ENCODE measurements around the gene ZNF385A.
A peak's percentile ranks its signal among the peaks of the same experiment; 100 is the strongest.

The ZNF385A gene

DNA sequence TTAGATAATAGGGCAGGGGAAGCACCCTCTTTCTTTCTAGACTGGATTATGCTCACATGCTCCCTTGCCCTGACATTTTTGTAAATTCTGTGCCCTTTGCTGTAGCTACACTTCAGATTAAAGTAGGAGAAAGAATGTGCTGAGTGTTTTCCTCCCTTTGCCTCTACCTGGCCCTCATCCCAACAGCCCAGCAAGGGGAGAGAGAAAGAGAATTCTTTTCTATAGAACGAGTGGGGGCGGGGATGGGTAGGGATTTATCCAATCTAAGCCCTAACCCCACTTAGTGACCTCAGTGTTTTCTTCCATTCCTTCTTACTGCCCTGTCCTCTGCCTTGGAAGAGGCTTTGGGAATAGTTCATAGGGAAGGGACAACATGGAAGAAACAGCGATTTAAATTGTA, 33.8 kb downstream of the ZNF385A start:
- Histone ChIP-seq H3K4me3 (ENCODE audit: low read depth in 1 of 5, low read length in 5 of 5) (no peak overlapping the region), H3K9ac (ENCODE audit: low read length in 5 of 5) (no peak overlapping the region), H3K4me1 (ENCODE audit: control insufficient read depth in 5 of 5, insufficient read depth in 5 of 5, low read length in 5 of 5) (peaks cover 14 to 52% (median 41%) of the 10 kb centered on the region in 5 donors), H3K27me3 (ENCODE audit: control insufficient read depth in 5 of 5, insufficient read depth in 4 of 5, low read length in 5 of 5) (no peaks in the 10 kb centered on the region), H3K9me3 (ENCODE audit: control insufficient read depth in 5 of 5, low read length in 5 of 5) (no peaks in the 10 kb centered on the region), H3K27ac (ENCODE audit: low read depth, low read length) (peak overlapping the region; percentile 64), H3K36me3 (ENCODE audit: control insufficient read depth in 5 of 5, insufficient read depth in 5 of 5, low read length in 5 of 5) (peaks cover 18 to 54% (median 53%) of the 10 kb centered on the region in 5 donors)

GRCh38 chr12:54349679-54350078, 34.9 kb downstream of the ZNF385A start:
- H3K27me3 ChIP-seq (ENCODE audit: control insufficient read depth in 5 of 5, insufficient read depth in 4 of 5, low read length in 5 of 5) = no peaks in the 10 kb centered on the region
- peaks cover 23 to 65% (median 61%) of the 10 kb centered on the region in 5 donors for H3K36me3 ChIP-seq (ENCODE audit: control insufficient read depth in 5 of 5, insufficient read depth in 5 of 5, low read length in 5 of 5)
- H3K9me3 ChIP-seq (ENCODE audit: control insufficient read depth in 5 of 5, low read length in 5 of 5) = no peaks in the 10 kb centered on the region
- H3K4me1 ChIP-seq (ENCODE audit: control insufficient read depth in 5 of 5, insufficient read depth in 5 of 5, low read length in 5 of 5) = peaks cover 14 to 52% (median 42%) of the 10 kb centered on the region in 5 donors
- H3K9ac ChIP-seq (ENCODE audit: low read length in 5 of 5) = peak overlapping the region in 1 of 5 donors; percentile 38
- no peak overlapping the region for H3K4me3 ChIP-seq (ENCODE audit: low read depth in 1 of 5, low read length in 5 of 5)
- no peak overlapping the region for H3K27ac ChIP-seq (ENCODE audit: low read depth, low read length)

DNA sequence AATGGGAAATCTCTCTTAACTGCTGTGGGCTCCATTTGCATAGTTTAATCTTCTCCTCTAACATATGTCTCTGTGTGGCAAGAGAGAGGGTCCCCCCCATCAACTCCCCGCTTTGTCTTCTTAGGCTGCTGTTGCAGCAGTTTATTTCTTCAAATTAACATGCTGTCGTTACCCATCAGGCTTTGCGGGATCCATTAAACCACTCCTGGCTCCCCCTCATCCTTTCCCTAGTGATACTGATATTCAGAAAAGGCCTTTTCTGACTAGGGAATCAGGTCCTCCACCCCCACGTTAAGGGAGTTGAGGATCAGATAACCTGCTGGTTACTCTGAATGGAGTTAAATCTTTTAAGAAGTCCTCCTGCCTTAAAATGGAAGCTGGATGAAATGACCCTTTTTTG, 35.5 kb downstream of the ZNF385A start:
- Histone ChIP-seq H3K9me3 (ENCODE audit: control insufficient read depth in 5 of 5, low read length in 5 of 5) (no peaks in the 10 kb centered on the region), H3K36me3 (ENCODE audit: control insufficient read depth in 5 of 5, insufficient read depth in 5 of 5, low read length in 5 of 5) (peaks cover 23 to 67% (median 62%) of the 10 kb centered on the region in 5 donors), H3K27ac (ENCODE audit: low read depth, low read length) (no peak overlapping the region), H3K4me1 (ENCODE audit: control insufficient read depth in 5 of 5, insufficient read depth in 5 of 5, low read length in 5 of 5) (peaks cover 14 to 50% (median 42%) of the 10 kb centered on the region in 5 donors), H3K27me3 (ENCODE audit: control insufficient read depth in 5 of 5, insufficient read depth in 4 of 5, low read length in 5 of 5) (no peaks in the 10 kb centered on the region), H3K4me3 (ENCODE audit: low read depth in 1 of 5, low read length in 5 of 5) (no peak overlapping the region), H3K9ac (ENCODE audit: low read length in 5 of 5) (no peak overlapping the region)

- H3K27ac ChIP-seq (ENCODE audit: low read depth, low read length) = no peak overlapping the region
These were observed 42.9 kb downstream of the ZNF385A start for GRCh38 chr12:54341378-54342300.

DNA sequence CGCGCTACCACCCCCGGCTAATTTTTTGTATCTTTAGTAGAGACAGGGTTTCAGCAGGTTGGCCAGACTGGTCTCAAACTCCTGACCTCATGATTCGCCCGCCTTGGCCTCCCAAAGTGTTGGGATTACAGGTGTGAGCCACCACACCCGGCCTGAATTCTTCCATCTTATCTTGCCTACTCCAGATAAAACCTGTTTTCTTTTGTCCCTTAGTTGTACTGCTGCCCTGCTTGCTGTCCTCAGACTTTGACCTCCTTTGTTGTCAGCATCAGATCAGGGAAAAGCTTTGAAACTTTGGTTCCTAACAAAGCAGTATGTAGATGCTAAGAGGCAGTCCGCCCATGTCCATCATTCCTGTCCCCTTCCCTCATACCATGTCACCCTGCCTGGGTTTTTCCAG, 43.7 kb downstream of the ZNF385A start:
- Histone ChIP-seq H3K4me3 (ENCODE audit: low read depth in 1 of 5, low read length in 5 of 5) (no peak overlapping the region), H3K9me3 (ENCODE audit: control insufficient read depth in 5 of 5, low read length in 5 of 5) (no peaks in the 10 kb centered on the region), H3K27me3 (ENCODE audit: control insufficient read depth in 5 of 5, insufficient read depth in 4 of 5, low read length in 5 of 5) (no peaks in the 10 kb centered on the region), H3K9ac (ENCODE audit: low read length in 5 of 5) (no peak overlapping the region), H3K36me3 (ENCODE audit: control insufficient read depth in 5 of 5, insufficient read depth in 5 of 5, low read length in 5 of 5) (peaks cover 30 to 52% (median 40%) of the 10 kb centered on the region in 5 donors), H3K4me1 (ENCODE audit: control insufficient read depth in 5 of 5, insufficient read depth in 5 of 5, low read length in 5 of 5) (peaks cover 5 to 34% (median 22%) of the 10 kb centered on the region in 5 donors), H3K27ac (ENCODE audit: low read depth, low read length) (no peak overlapping the region)

More at GRCh38 chr12:54341378-54342300, 42.9 kb downstream of the ZNF385A start:
- Histone ChIP-seq H3K9me3 (ENCODE audit: control insufficient read depth in 5 of 5, low read length in 5 of 5) (no peaks in the 10 kb centered on the region), H3K4me3 (ENCODE audit: low read depth in 1 of 5, low read length in 5 of 5) (no peak overlapping the region), H3K9ac (ENCODE audit: low read length in 5 of 5) (no peak overlapping the region), H3K27me3 (ENCODE audit: control insufficient read depth in 5 of 5, insufficient read depth in 4 of 5, low read length in 5 of 5) (no peaks in the 10 kb centered on the region), H3K36me3 (ENCODE audit: control insufficient read depth in 5 of 5, insufficient read depth in 5 of 5, low read length in 5 of 5) (peaks cover 30 to 57% (median 46%) of the 10 kb centered on the region in 5 donors), H3K4me1 (ENCODE audit: control insufficient read depth in 5 of 5, insufficient read depth in 5 of 5, low read length in 5 of 5) (peaks cover 5 to 34% (median 22%) of the 10 kb centered on the region in 5 donors)

DNA sequence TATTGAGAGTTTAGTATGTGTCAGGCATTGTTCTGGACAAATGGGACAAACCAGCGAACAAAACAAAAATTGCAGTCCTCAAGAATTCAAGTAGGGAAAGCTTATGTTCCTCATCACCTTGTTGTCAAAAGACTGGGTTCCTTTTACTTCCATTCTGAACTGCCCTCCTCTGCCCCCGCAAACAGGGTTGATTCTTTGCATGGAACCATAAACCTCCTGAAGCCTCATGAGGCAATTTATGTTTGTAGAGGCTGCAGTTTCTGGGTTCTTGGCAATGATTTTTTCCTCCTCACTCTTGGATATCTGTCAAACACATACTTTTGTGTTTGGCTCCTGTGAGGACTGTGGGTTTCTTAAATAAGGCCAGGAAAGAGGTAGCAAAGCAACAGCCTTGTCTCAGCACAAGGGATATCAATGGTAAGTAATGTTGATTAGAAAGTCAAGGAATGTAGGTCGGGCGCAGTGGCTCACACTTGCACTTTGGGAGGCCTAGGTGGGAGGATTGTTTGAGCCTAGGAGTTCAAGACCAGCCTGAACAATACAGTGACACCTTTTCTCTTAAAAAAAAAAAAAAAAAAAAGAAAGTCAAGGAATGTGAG, 45.7 kb downstream of the ZNF385A start:
- no peak overlapping the region for H3K27ac ChIP-seq (ENCODE audit: low read depth, low read length)
- peaks cover 24 to 36% (median 28%) of the 10 kb centered on the region in 5 donors for H3K36me3 ChIP-seq (ENCODE audit: control insufficient read depth in 5 of 5, insufficient read depth in 5 of 5, low read length in 5 of 5)
- H3K9me3 ChIP-seq (ENCODE audit: control insufficient read depth in 5 of 5, low read length in 5 of 5) = no peaks in the 10 kb centered on the region
- no peaks in the 10 kb centered on the region for H3K27me3 ChIP-seq (ENCODE audit: control insufficient read depth in 5 of 5, insufficient read depth in 4 of 5, low read length in 5 of 5)
- no peak overlapping the region for H3K9ac ChIP-seq (ENCODE audit: low read length in 5 of 5)
- no peak overlapping the region for H3K4me3 ChIP-seq (ENCODE audit: low read depth in 1 of 5, low read length in 5 of 5)
- peaks cover 5 to 40% (median 22%) of the 10 kb centered on the region in 5 donors for H3K4me1 ChIP-seq (ENCODE audit: control insufficient read depth in 5 of 5, insufficient read depth in 5 of 5, low read length in 5 of 5)

DNA sequence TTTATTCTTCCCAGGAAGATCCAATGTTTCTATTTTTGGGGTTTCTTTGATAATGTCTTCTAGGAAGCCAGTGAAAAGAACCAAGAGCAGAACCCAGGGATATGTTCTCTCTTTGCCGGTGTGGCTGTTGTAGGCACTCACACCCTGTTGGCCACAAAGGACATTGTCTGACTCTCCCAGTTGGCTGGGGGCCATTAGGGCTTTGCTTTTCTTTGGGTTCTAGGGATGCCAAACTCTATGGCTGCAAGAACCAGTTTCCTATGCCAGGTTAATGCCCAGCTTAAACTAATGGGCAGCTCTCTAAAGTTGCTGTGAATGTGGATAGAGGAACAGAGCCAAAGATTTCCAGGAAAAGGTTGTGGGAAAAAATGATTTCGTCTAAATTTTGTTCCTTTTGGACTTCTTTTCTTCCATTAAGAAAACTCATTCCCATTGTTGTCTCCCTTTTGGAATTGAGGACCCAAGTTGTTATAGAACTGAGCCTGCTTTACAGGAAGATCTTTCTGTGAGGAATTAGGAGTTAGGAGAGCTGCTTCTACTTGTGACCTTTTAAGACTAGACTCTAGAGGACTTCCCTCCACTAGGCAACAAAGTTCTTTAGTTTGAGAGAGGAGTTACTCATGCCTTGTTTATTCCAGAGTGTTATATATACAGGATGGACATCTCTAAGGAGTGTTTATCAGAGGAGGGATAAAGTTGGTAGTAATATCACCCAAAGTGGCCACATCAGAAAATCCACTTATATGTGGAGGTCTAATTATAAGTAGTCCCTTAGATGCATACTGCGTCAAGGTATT, 46.5 kb downstream of the ZNF385A start:
- no peaks in the 10 kb centered on the region for H3K27me3 ChIP-seq (ENCODE audit: control insufficient read depth in 5 of 5, insufficient read depth in 4 of 5, low read length in 5 of 5)
- peaks cover 17 to 29% (median 21%) of the 10 kb centered on the region in 5 donors for H3K36me3 ChIP-seq (ENCODE audit: control insufficient read depth in 5 of 5, insufficient read depth in 5 of 5, low read length in 5 of 5)
- no peaks in the 10 kb centered on the region for H3K9me3 ChIP-seq (ENCODE audit: control insufficient read depth in 5 of 5, low read length in 5 of 5)
- H3K4me3 ChIP-seq (ENCODE audit: low read depth in 1 of 5, low read length in 5 of 5) = no peak overlapping the region
- H3K4me1 ChIP-seq (ENCODE audit: control insufficient read depth in 5 of 5, insufficient read depth in 5 of 5, low read length in 5 of 5) = peaks cover 5 to 40% (median 22%) of the 10 kb centered on the region in 5 donors
- peak overlapping the region; percentile 26 for H3K27ac ChIP-seq (ENCODE audit: low read depth, low read length)
- peak overlapping the region in 1 of 5 donors; percentile 22 for H3K9ac ChIP-seq (ENCODE audit: low read length in 5 of 5)

GRCh38 chr12:54337280-54337842, 47.2 kb downstream of the ZNF385A start:
- Histone ChIP-seq H3K27ac (ENCODE audit: low read depth, low read length) (peak overlapping the region; percentile 26), H3K27me3 (ENCODE audit: control insufficient read depth in 5 of 5, insufficient read depth in 4 of 5, low read length in 5 of 5) (no peaks in the 10 kb centered on the region), H3K4me3 (ENCODE audit: low read depth in 1 of 5, low read length in 5 of 5) (no peak overlapping the region), H3K9me3 (ENCODE audit: control insufficient read depth in 5 of 5, low read length in 5 of 5) (no peaks in the 10 kb centered on the region), H3K4me1 (ENCODE audit: control insufficient read depth in 5 of 5, insufficient read depth in 5 of 5, low read length in 5 of 5) (peaks cover 5 to 44% (median 23%) of the 10 kb centered on the region in 5 donors), H3K9ac (ENCODE audit: low read length in 5 of 5) (peak overlapping the region in 1 of 5 donors; percentile 22), H3K36me3 (ENCODE audit: control insufficient read depth in 5 of 5, insufficient read depth in 5 of 5, low read length in 5 of 5) (peaks cover 10 to 22% (median 16%) of the 10 kb centered on the region in 5 donors)

- H3K27ac ChIP-seq (ENCODE audit: low read depth, low read length) = no peak overlapping the region
- no peak overlapping the region for H3K4me3 ChIP-seq (ENCODE audit: low read depth in 1 of 5, low read length in 5 of 5)
- peaks cover 3 to 44% (median 25%) of the 10 kb centered on the region in 5 donors for H3K4me1 ChIP-seq (ENCODE audit: control insufficient read depth in 5 of 5, insufficient read depth in 5 of 5, low read length in 5 of 5)
- no peaks in the 10 kb centered on the region for H3K9me3 ChIP-seq (ENCODE audit: control insufficient read depth in 5 of 5, low read length in 5 of 5)
- peaks cover 0 to 5% (median 3%) of the 10 kb centered on the region in 5 donors for H3K36me3 ChIP-seq (ENCODE audit: control insufficient read depth in 5 of 5, insufficient read depth in 5 of 5, low read length in 5 of 5)
- H3K27me3 ChIP-seq (ENCODE audit: control insufficient read depth in 5 of 5, insufficient read depth in 4 of 5, low read length in 5 of 5) = no peaks in the 10 kb centered on the region
- no peak overlapping the region for H3K9ac ChIP-seq (ENCODE audit: low read length in 5 of 5)
These were observed 51.0 kb downstream of the ZNF385A start for GRCh38 chr12:54333420-54334034.
